Measurements from ENCODE around the gene RGPD8.

DNA sequence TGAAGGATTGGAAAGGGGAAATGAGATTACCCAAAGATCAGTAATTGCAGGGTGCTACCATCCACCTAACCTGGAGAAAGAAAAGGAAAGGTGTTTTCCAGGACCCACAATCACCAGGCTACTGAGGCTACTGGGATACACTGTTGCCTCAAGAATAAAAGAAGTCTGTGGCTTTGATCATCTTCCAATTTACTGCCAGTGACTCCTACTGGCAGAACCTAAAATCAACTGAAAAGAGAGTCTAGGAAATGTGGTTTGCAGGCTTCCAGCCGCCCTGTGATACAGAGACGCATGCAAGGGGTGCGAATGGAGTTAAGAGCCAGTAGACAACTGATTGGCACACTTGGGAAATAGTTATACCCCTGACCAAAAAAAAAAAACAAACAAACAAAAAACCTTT lies 31.9 kb upstream of the RGPD8 start:
- no peak for TF ChIP-seq EZH2 (IDR thresholded peaks at IDR 0.05; ENCODE audit: low read length, missing control alignments)
- TF ChIP-seq, protein P1, sequence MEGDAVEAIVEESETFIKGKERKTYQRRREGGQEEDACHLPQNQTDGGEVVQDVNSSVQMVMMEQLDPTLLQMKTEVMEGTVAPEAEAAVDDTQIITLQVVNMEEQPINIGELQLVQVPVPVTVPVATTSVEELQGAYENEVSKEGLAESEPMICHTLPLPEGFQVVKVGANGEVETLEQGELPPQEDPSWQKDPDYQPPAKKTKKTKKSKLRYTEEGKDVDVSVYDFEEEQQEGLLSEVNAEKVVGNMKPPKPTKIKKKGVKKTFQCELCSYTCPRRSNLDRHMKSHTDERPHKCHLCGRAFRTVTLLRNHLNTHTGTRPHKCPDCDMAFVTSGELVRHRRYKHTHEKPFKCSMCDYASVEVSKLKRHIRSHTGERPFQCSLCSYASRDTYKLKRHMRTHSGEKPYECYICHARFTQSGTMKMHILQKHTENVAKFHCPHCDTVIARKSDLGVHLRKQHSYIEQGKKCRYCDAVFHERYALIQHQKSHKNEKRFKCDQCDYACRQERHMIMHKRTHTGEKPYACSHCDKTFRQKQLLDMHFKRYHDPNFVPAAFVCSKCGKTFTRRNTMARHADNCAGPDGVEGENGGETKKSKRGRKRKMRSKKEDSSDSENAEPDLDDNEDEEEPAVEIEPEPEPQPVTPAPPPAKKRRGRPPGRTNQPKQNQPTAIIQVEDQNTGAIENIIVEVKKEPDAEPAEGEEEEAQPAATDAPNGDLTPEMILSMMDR (conservative IDR thresholded peaks at IDR 0.05 in 1 of 2, IDR thresholded peaks at IDR 0.05 in 1 of 2; ENCODE audit: low read depth in 1 of 2, low read length in 2 of 2) = peak; percentile 35 to 42
